SK-N-MC (cell line): ENCODE results near the gene FAM13A.

ENCODE experiments used
- EZH2 ChIP-seq: fragments of 200-600 bp; sonication (generic); IDR thresholded peaks from one replicate; pipeline ENCODE4 v1.6.1; 2017; ENCODE audit warnings: antibody characterized with exemption
- FOXP2 ChIP-seq: optimal IDR thresholded peaks from 2 replicates; pipeline ENCODE3; 2011; ENCODE audit warnings: mild to moderate bottlenecking, moderate library complexity; ENCODE audit not compliant: insufficient read depth; ENCODE audit errors: extremely low read length, control extremely low read depth
- POLR2AphosphoS5 ChIP-seq: IDR thresholded peaks from 2 replicates; pipeline ENCODE4 v1.6.1; 2012; ENCODE audit warnings: mild to moderate bottlenecking, low read depth, low read length, borderline replicate concordance

- TF ChIP-seq EZH2 (no peak), POLR2AphosphoS5 (no peak), FOXP2 (no peak)
Observed at GRCh38 chr4:88933414-88934160, 123.4 kb downstream of the FAM13A start.
